ENCODE data around the gene KIF4B. TPM values are rescaled to one million over a fixed set of nuclear protein-coding genes. Genes with fewer than 3 reads are reported as not detected.

The KIF4B gene
- total and polyA plus RNA-seq, 2 of the 13 experiments (the other 11 are each of a cell fraction or from before 2014, with no cell fraction given) = 0.04 TPM; not detected in 1

- TF ChIP-seq ZHX2 (IDR thresholded peaks at IDR 0.05; ENCODE audit: low read depth) = no peak
- TF ChIP-seq ZHX2 (CRISPR knock-in tag; IDR thresholded peaks at IDR 0.05; ENCODE audit: borderline replicate concordance) = no peak
- TF ChIP-seq TEAD2 (CRISPR knock-in tag; IDR thresholded peaks at IDR 0.05) = no peak
- TF ChIP-seq ZNF232 (CRISPR knock-in tag; IDR thresholded peaks at IDR 0.05; ENCODE audit: borderline replicate concordance) = no peak
- TF ChIP-seq TOE1 (CRISPR knock-in tag; IDR thresholded peaks at IDR 0.05) = no peak
- no peak for TF ChIP-seq REL (CRISPR knock-in tag; conservative IDR thresholded peaks at IDR 0.05)
These were observed 23.9 kb upstream of the KIF4B start (continued) for GRCh38 chr5:154989626-154990025.

- 18% methylated on average over 2 of the region's 2 CpGs for WGBS (ENCODE audit: low lambda C conversion rate)
- Histone ChIP-seq H3K79me2 (ENCODE audit: insufficient read depth, low read length) (no peaks in the 10 kb centered on the region), H3K36me3 (replicated peaks in 1 of 2; ENCODE audit: control insufficient read depth in 1 of 2, insufficient read depth in 2 of 2, low read length in 2 of 2) (no peaks in the 10 kb centered on the region), H3K4me3 (replicated peaks in 1 of 3; ENCODE audit: insufficient read depth in 1 of 3, low read depth in 2 of 3, low read length in 3 of 3) (no peak overlapping the region), H3K4me2 (ENCODE audit: low read depth, low read length) (no peak overlapping the region), H4K20me1 (ENCODE audit: insufficient read depth, low read length) (no peaks in the 10 kb centered on the region), H3K4me1 (ENCODE audit: insufficient read depth, low read length) (peaks cover 12% of the 10 kb centered on the region; the same call in 1 of the 2 replicates), H2AFZ (ENCODE audit: low read length) (no peak overlapping the region), H3K9me3 (ENCODE audit: low read length) (no peaks in the 10 kb centered on the region), H3K27ac (ENCODE audit: extremely low read length, insufficient read depth, low read length) (no peak overlapping the region), H3K27me3 (ENCODE audit: control insufficient read depth in 1 of 2, insufficient read depth in 2 of 2, low read length in 2 of 2) (no peaks in the 10 kb centered on the region), H3K9ac (ENCODE audit: insufficient read depth, low read depth, low read length) (no peak overlapping the region)
- POLR2A ChIA-PET = no interaction called here
- in situ Hi-C loops (cut with HindIII; ENCODE audit: extremely low pct_ligation_motif_present, low pct_unique_long_range_greater_than_20kb) = no loop called here
- BruUV-seq (replicated peaks) = no TSS peak
- intact Hi-C loops (cut with micrococcal nuclease; ENCODE audit: unreplicated experiment) = no loop called here
- DNase-seq (ENCODE audit: low spot score) (no peak), FAIRE-seq (no peak), ATAC-seq (no peak)
- CTCF ChIA-PET (ENCODE audit: low intra/inter-chr PET ratio, low total read pairs) = no interaction called here
- TF ChIP-seq GABPB1 (CRISPR knock-in tag; IDR thresholded peaks at IDR 0.05) (no peak), ZNF83 (CRISPR knock-in tag; IDR thresholded peaks at IDR 0.05; ENCODE audit: borderline replicate concordance) (no peak), ZNF142 (CRISPR knock-in tag; IDR thresholded peaks at IDR 0.05) (no peak), MLLT10 (CRISPR knock-in tag; IDR thresholded peaks at IDR 0.05) (no peak), MIER2 (CRISPR knock-in tag; IDR thresholded peaks at IDR 0.05) (no peak)
These were observed 20.1 kb upstream of the KIF4B start for GRCh38 chr5:154993461-154993860.

Measured in HepG2 (cell line).